Glutamatergic neuron (in vitro differentiated cells): ENCODE data around the gene ERP29. TPM values are rescaled to one million over a fixed set of nuclear protein-coding genes. Genes with fewer than 3 reads are reported as not detected.
A peak's percentile ranks its signal among the peaks of the same experiment; 100 is the strongest.
"Not testable (repeated sequence)": the region's sequence is repeated elsewhere in the genome, so short reads cannot be mapped to it uniquely, and the experiment has no call there.

ENCODE experiments used
- DNase-seq: peaks from one replicate; pipeline ENCODE4 v3.0.0; 2022
- H3K27ac Mint-ChIP-seq: one replicate; pipeline ENCODE4 v1.8.0; 2020; ENCODE audit warnings: mild to moderate bottlenecking, mixed read lengths, inconsistent platforms; ENCODE audit not compliant: unreplicated experiment
- H3K27me3 Mint-ChIP-seq: one replicate; pipeline ENCODE4 v1.8.0; 2020; ENCODE audit warnings: mild to moderate bottlenecking, moderate library complexity, mixed read lengths, inconsistent platforms; ENCODE audit not compliant: unreplicated experiment
- H3K36me3 Mint-ChIP-seq: one replicate; pipeline ENCODE4 v1.8.0; 2020; ENCODE audit warnings: mild to moderate bottlenecking, mixed read lengths, inconsistent platforms; ENCODE audit not compliant: unreplicated experiment
- H3K4me1 Mint-ChIP-seq: one replicate; pipeline ENCODE4 v1.8.0; 2020; ENCODE audit warnings: mild to moderate bottlenecking, low read depth, mixed read lengths, inconsistent platforms; ENCODE audit not compliant: unreplicated experiment
- H3K4me3 Mint-ChIP-seq: one replicate; pipeline ENCODE4 v1.8.0; 2020; ENCODE audit warnings: mild to moderate bottlenecking, mixed read lengths, inconsistent platforms; ENCODE audit not compliant: unreplicated experiment
- H3K9me3 Mint-ChIP-seq: one replicate; pipeline ENCODE4 v1.8.0; 2020; ENCODE audit warnings: mild to moderate bottlenecking, moderate library complexity, mixed read lengths, inconsistent platforms; ENCODE audit not compliant: unreplicated experiment
- CTCF ChIP-seq: fragments of 200-600 bp; sonication (generic); IDR thresholded peaks from one replicate; pipeline ENCODE4 v1.5.0; 2021; ENCODE audit not compliant: partially characterized antibody, unreplicated experiment
- total RNA-seq: library from RNA; stranded (reverse); fragmentation: NEBNext Ultra II Directional; extraction: Animal tissue kit (Norgen Biotek cat#: 25700); gene quantifications from one replicate; pipeline ENCODE4 v1.2.1, GENCODE V29; 2021; ENCODE audit not compliant: unreplicated experiment

ERP29 gene
- total RNA-seq, 1 donor from 2014 or later = 114 TPM

DNA sequence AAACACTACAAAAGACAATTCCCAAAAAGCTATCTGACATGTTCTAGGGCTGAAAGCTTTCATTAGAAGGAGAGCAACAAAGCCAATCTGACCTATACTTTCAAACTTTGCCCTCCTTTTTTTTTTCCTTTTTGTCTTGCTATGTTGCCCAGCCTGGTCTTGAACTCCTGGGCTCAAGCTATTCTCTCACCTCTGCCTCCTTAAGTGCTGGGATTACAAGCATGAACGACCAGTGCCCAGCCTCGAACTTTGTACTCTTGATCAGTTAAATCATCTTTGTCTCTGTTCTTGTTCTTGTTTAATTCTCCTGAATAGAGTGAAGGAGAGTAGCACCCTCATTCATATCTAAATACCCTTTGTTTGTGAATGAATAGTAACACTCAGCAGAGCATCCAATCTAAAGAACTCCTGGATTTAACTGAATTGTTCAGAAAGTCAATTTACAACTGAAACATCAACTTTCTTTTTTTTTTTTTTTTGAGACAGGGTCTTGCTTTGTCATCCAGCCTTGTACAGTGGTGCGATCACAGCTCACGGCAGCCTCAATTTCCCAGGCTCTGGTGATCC, 22.1 kb downstream of the ERP29 start:
- Mint-ChIP-seq H3K27ac (no peak overlapping the region), H3K27me3 (no peaks in the 10 kb centered on the region), H3K4me3 (no peak overlapping the region), H3K4me1 (no peaks in the 10 kb centered on the region), H3K9me3 (no peaks in the 10 kb centered on the region), H3K36me3 (no peaks in the 10 kb centered on the region)
- DNase-seq = no peak
- TF ChIP-seq CTCF = no peak

DNA sequence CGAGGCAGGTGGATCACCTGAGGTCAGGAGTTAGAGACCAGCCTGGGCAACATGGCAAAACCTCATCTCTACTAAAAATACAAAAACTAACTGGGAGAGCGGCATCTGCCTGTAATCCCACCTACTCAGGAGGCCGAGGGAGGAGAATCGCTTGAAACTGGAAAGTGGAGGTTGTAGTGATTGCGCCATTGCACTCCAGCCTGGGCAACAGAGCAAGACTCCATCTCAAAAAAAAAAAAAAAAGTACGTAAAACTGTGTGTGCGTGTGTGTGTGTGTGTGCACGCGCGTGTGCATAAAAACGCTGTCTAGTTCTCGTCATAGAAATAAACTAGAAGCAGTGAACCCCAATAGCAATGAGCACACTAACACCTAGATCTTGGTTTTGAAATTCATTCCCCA, 23.4 kb downstream of the ERP29 start:
- not testable (repeated sequence) for H3K4me3 Mint-ChIP-seq, H3K27me3 Mint-ChIP-seq, H3K36me3 Mint-ChIP-seq, H3K27ac Mint-ChIP-seq, H3K9me3 Mint-ChIP-seq, DNase-seq, H3K4me1 Mint-ChIP-seq

DNA sequence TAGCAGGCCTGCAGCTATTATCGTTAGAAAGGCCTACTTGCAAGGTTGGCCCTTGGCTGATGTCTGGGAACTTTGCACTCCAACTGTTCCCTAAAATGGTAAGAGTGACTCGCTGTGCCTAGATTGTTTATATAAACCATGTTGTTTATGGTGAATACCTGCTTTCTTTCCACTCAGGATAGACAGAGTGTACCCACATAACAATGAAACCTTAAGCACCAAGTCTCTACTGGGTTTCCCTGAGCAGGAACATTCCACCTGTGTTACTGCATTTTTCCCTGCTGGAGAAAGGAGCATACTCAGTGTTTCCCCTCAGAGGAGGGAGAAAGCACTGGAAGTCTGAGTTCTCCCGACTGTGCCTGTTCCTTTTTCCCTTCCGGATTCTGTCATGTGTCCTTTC, 32.8 kb downstream of the ERP29 start:
- no peaks in the 10 kb centered on the region for H3K9me3 Mint-ChIP-seq
- DNase-seq = no peak
- H3K27ac Mint-ChIP-seq = no peak overlapping the region
- H3K4me1 Mint-ChIP-seq = no peaks in the 10 kb centered on the region
- H3K27me3 Mint-ChIP-seq = no peaks in the 10 kb centered on the region
- no peak for TF ChIP-seq CTCF
- H3K4me3 Mint-ChIP-seq = no peak overlapping the region
- H3K36me3 Mint-ChIP-seq = no peaks in the 10 kb centered on the region

- Mint-ChIP-seq H3K27me3 (no peaks in the 10 kb centered on the region), H3K27ac (no peak overlapping the region), H3K9me3 (no peaks in the 10 kb centered on the region), H3K4me3 (no peak overlapping the region), H3K4me1 (no peaks in the 10 kb centered on the region), H3K36me3 (no peaks in the 10 kb centered on the region)
- DNase-seq = no peak
- no peak for TF ChIP-seq CTCF
These were observed 36.1 kb downstream of the ERP29 start for GRCh38 chr12:112049351-112049750.

DNA sequence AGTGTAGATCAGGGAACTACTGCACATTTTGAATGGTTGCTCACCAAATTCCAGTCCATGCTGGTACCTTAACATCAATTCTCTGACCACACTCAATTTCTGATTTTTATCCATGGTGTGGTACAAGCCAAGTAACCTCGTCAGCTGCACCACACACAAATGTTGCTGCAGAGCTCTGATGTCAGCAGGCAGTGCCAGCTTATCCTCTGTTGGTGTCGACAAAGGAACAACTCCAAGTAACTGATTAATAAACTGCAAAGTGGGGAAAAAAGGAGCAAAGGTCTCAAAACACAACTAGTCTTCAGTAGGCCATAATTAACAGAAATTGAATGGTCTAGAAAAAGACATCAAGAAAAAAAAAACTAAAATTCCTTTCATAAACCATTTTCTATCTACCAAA, 47.9 kb downstream of the ERP29 start:
- Mint-ChIP-seq H3K27ac (peak overlapping the region; percentile 50), H3K4me3 (no peak overlapping the region), H3K4me1 (no peaks in the 10 kb centered on the region), H3K27me3 (no peaks in the 10 kb centered on the region), H3K36me3 (no peaks in the 10 kb centered on the region), H3K9me3 (no peaks in the 10 kb centered on the region)
- TF ChIP-seq CTCF = no peak
- no peak for DNase-seq
